ENCODE results near the gene IHH. TPM values are rescaled to one million over a fixed set of nuclear protein-coding genes. Genes with fewer than 3 reads are reported as not detected.

The IHH gene
- total and polyA plus RNA-seq, 2 donors (not counting 3 experiments of a cell fraction or from before 2014, with no cell fraction given) = 0.03 TPM; not detected in 1

GRCh38 chr2:219065484-219065883, 4.8 kb upstream of the IHH start:
- Histone ChIP-seq H3K27me3 (ENCODE audit: control insufficient read depth in 2 of 2, insufficient read depth in 2 of 2, low read length in 2 of 2) (peaks cover 21 to 35% of the 10 kb centered on the region in 2 experiments), H3K4me2 (ENCODE audit: insufficient read depth, low read length) (no peak overlapping the region), H4K20me1 (replicated peaks; ENCODE audit: control insufficient read depth, extremely low read depth, insufficient read depth, low read length) (no peaks in the 10 kb centered on the region), H3K9ac (replicated peaks; ENCODE audit: extremely low read depth, insufficient read depth, low read length) (no peak overlapping the region), H3K79me2 (ENCODE audit: control insufficient read depth, insufficient read depth, low read length) (no peaks in the 10 kb centered on the region), H3K36me3 (ENCODE audit: control insufficient read depth in 2 of 2, extremely low read depth in 1 of 2, insufficient read depth in 2 of 2, low read length in 2 of 2) (no peaks in the 10 kb centered on the region), H3K4me1 (ENCODE audit: control insufficient read depth, extremely low read depth, insufficient read depth, low read length) (no peaks in the 10 kb centered on the region), H2AFZ (ENCODE audit: low read depth, low read length) (no peak overlapping the region), H3K9me3 (replicated peaks; ENCODE audit: control insufficient read depth, insufficient read depth, low read length) (no peaks in the 10 kb centered on the region), H3K9me1 (replicated peaks; ENCODE audit: control insufficient read depth, extremely low read depth, insufficient read depth, low read length) (no peaks in the 10 kb centered on the region), H3K27ac (ENCODE audit: insufficient read depth, low read depth, low read length) (no peak overlapping the region), H3K4me3 (replicated peaks in 1 of 3; ENCODE audit: insufficient read depth in 1 of 3, low read depth in 1 of 3, low read length in 3 of 3) (no peak overlapping the region)
- DNase-seq (ENCODE audit: low read depth, low spot score) (no peak), FAIRE-seq (no peak)
- BruUV-seq (replicated peaks) = no TSS peak
- ChIA-PET POLR2A (no interaction called here), CTCF (interaction anchor here (0.8 to 2.6 kb wide), 5 partner anchors 7 to 89 kb away, joined by 3 to 11 read pairs (median 9); no protein-coding TSS in a partner anchor)
- intact Hi-C loops (cut with micrococcal nuclease) (no loop called here), dilution Hi-C loops (cut with MboI; ENCODE audit: extremely low pct_ligation_motif_present, low sequenced_read_pairs) (no loop called here)
- TF ChIP-seq POLR2AphosphoS5 (IDR thresholded peaks at IDR 0.05; ENCODE audit: insufficient read depth, low read depth, low read length) = no peak
- no peak for TF ChIP-seq GATA2 (IDR thresholded peaks at IDR 0.05; ENCODE audit: insufficient read depth, insufficient read length, low read depth, low read length)
- TF ChIP-seq, protein P1, sequence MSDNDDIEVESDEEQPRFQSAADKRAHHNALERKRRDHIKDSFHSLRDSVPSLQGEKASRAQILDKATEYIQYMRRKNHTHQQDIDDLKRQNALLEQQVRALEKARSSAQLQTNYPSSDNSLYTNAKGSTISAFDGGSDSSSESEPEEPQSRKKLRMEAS (IDR thresholded peaks at IDR 0.05; ENCODE audit: insufficient read depth, insufficient read length) = no peak
- TF ChIP-seq JUN (IDR thresholded peaks at IDR 0.05; ENCODE audit: borderline replicate concordance, insufficient read depth, insufficient read length, low read depth) = no peak
- TF ChIP-seq POLR2A (IDR thresholded peaks at IDR 0.05; ENCODE audit: low read depth, low read length) = no peak
- TF ChIP-seq CTCF (IDR thresholded peaks at IDR 0.05; ENCODE audit: extremely low read depth in 1 of 2, insufficient read depth in 1 of 2, low read depth in 1 of 2, low read length in 2 of 2) = no peak
- no peak for TF ChIP-seq MYC (IDR thresholded peaks at IDR 0.05; ENCODE audit: low read depth, low read length)
- no peak for TF ChIP-seq FOS (IDR thresholded peaks at IDR 0.05; ENCODE audit: borderline replicate concordance, insufficient read depth, low read length)
- TF ChIP-seq EZH2 (IDR thresholded peaks at IDR 0.05; ENCODE audit: borderline replicate concordance, low read depth, low read length, severe bottlenecking) = no peak

All from endothelial cell of umbilical vein (primary cell).